ENCODE results near the gene NDC80. TPM values are rescaled to one million over a fixed set of nuclear protein-coding genes. Genes with fewer than 3 reads are reported as not detected.

Gene NDC80
- total RNA-seq, 1 donor from 2014 or later = 98.1 TPM

- peaks cover 25% of the 10 kb centered on the region for H3K4me1 Mint-ChIP-seq
- H3K79me2 ChIP-seq (ENCODE audit: low read depth) = peaks cover 46% of the 10 kb centered on the region
- H3K4me2 ChIP-seq = peak within 1 kb of the TSS; percentile 92
- no peaks in the 10 kb centered on the region for H3K36me3 ChIP-seq
- H3F3A ChIP-seq (ENCODE audit: low read depth) = peaks cover 16% of the 10 kb centered on the region
- H3K9me3 Mint-ChIP-seq = no peaks in the 10 kb centered on the region
- H3K4me1 ChIP-seq = peaks cover 5% of the 10 kb centered on the region
- H3K27me3 ChIP-seq = peaks cover 26% of the 10 kb centered on the region
- peaks cover 8% of the 10 kb centered on the region for H3K36me3 Mint-ChIP-seq
- H4K20me1 ChIP-seq (ENCODE audit: low read depth) = peaks cover 39% of the 10 kb centered on the region
- peaks cover 2% of the 10 kb centered on the region for H3K27me3 Mint-ChIP-seq (ENCODE audit: insufficient read depth, low read depth)
- no peak for TF ChIP-seq EZH2 (IDR thresholded peaks at IDR 0.05)
- H3K4me3 Mint-ChIP-seq = peak within 1 kb of the TSS; percentile 97
- H3K9me3 ChIP-seq (ENCODE audit: low read depth) = no peaks in the 10 kb centered on the region
- H2AFZ ChIP-seq (replicated peaks) = peak within 1 kb of the TSS; percentile 99
- H3K27ac ChIP-seq = peak within 1 kb of the TSS; percentile 87
- DNase-seq (ENCODE audit: low spot score) = peak; percentile 91
- peak within 1 kb of the TSS; percentile 93 for H3K27ac Mint-ChIP-seq
- peak within 1 kb of the TSS; percentile 80 for H3K9ac ChIP-seq
- peak within 1 kb of the TSS; percentile 74 for H3K4me3 ChIP-seq
These were observed 84.0 kb downstream of the NDC80 start, which contains the start of gene SMCHD1 for GRCh38 chr18:2655178-2655953. TSS of gene SMCHD1 (plus strand) at chr18:2655726. CDS start at chr18:2656076, 350 bp downstream.

GRCh38 chr18:2655954-2656236, 84.5 kb downstream of the NDC80 start:
- H3K79me2 ChIP-seq (ENCODE audit: low read depth) = peaks cover 51% of the 10 kb centered on the region
- no peaks in the 10 kb centered on the region for H3K9me3 ChIP-seq (ENCODE audit: low read depth)
- peaks cover 26% of the 10 kb centered on the region for H3K27me3 ChIP-seq
- H3K4me3 ChIP-seq = peak overlapping the region; percentile 74
- H3K36me3 ChIP-seq = no peaks in the 10 kb centered on the region
- TF ChIP-seq EZH2 (IDR thresholded peaks at IDR 0.05) (no peak), CTCF (IDR thresholded peaks at IDR 0.05) (peak; percentile 13)
- peak overlapping the region; percentile 27 for H2AFZ ChIP-seq (replicated peaks)
- H3K27ac Mint-ChIP-seq = peak overlapping the region; percentile 53
- H3K4me2 ChIP-seq = peak overlapping the region; percentile 86
- peaks cover 16% of the 10 kb centered on the region for H3F3A ChIP-seq (ENCODE audit: low read depth)
- H3K9me3 Mint-ChIP-seq = peaks cover 4% of the 10 kb centered on the region
- H3K27me3 Mint-ChIP-seq (ENCODE audit: insufficient read depth, low read depth) = peaks cover 2% of the 10 kb centered on the region
- peaks cover 11% of the 10 kb centered on the region for H3K36me3 Mint-ChIP-seq
- H4K20me1 ChIP-seq (ENCODE audit: low read depth) = peaks cover 39% of the 10 kb centered on the region
- peaks cover 5% of the 10 kb centered on the region for H3K4me1 ChIP-seq
- peak overlapping the region; percentile 87 for H3K27ac ChIP-seq
- H3K4me3 Mint-ChIP-seq = peak overlapping the region; percentile 97
- H3K9ac ChIP-seq = peak overlapping the region; percentile 48
- DNase-seq (ENCODE audit: low spot score) = no peak
- H3K4me1 Mint-ChIP-seq = peaks cover 25% of the 10 kb centered on the region

GRCh38 chr18:2656237-2656980, 85.1 kb downstream of the NDC80 start:
- Histone ChIP-seq H3K9ac (peak overlapping the region; percentile 48), H3K27ac (peak overlapping the region; percentile 87), H3F3A (ENCODE audit: low read depth) (peaks cover 16% of the 10 kb centered on the region), H3K9me3 (ENCODE audit: low read depth) (no peaks in the 10 kb centered on the region), H3K36me3 (no peaks in the 10 kb centered on the region), H3K79me2 (ENCODE audit: low read depth) (peaks cover 56% of the 10 kb centered on the region), H3K27me3 (peaks cover 26% of the 10 kb centered on the region), H3K4me3 (peak overlapping the region; percentile 74), H4K20me1 (ENCODE audit: low read depth) (peaks cover 39% of the 10 kb centered on the region), H3K4me2 (peak overlapping the region; percentile 86), H2AFZ (replicated peaks) (peak overlapping the region; percentile 27), H3K4me1 (peaks cover 5% of the 10 kb centered on the region)
- peaks cover 14% of the 10 kb centered on the region for H3K36me3 Mint-ChIP-seq
- peak overlapping the region; percentile 83 for H3K27ac Mint-ChIP-seq
- peak overlapping the region; percentile 97 for H3K4me3 Mint-ChIP-seq
- peaks cover 7% of the 10 kb centered on the region for H3K9me3 Mint-ChIP-seq
- H3K27me3 Mint-ChIP-seq (ENCODE audit: insufficient read depth, low read depth) = peaks cover 2% of the 10 kb centered on the region
- TF ChIP-seq CTCF (IDR thresholded peaks at IDR 0.05) = no peak
- TF ChIP-seq EZH2phosphoT487 (IDR thresholded peaks at IDR 0.05) = no peak
- no peak for TF ChIP-seq EZH2 (IDR thresholded peaks at IDR 0.05)
- H3K4me1 Mint-ChIP-seq = peaks cover 25% of the 10 kb centered on the region
- peak; percentile 59 for DNase-seq (ENCODE audit: low spot score)

All from neural progenitor cell (in vitro differentiated cells).